Spleen (tissue), 7 donors: ENCODE results near the gene FAM117A.

Experiments
- CTCF ChIP-seq, 11 experiments: fragments of 200-600 bp in 7 of 11; fragments of 450-650 bp in 4 of 11; sonication (generic) in 4 of 11; IDR thresholded peaks in 8 of 11; conservative IDR thresholded peaks in 3 of 11; 1 replicate in 7 of 11; 2 replicates in 4 of 11; pipeline versions ENCODE4 v1.4.0 to v1.8.0; 2016 to 2021; ENCODE audit warnings: antibody characterized with exemption in 11 of 11, inconsistent platforms in 4 of 11, mild to moderate bottlenecking in 1 of 11
- POLR2A ChIP-seq, 3 donors: fragments of 450-650 bp; IDR thresholded peaks; one replicate each; pipeline ENCODE4 v1.5.1; 2017; ENCODE audit warnings: antibody characterized with exemption in 3 of 3, mild to moderate bottlenecking in 1 of 3
- donor health status: DM: no; HTN: no; CAD: no; lungs with moderate emphysema.
- donor health status: DM: no; HTN: no; CAD: no.
- donor health status: DM: no; HTN: no; CAD: no.

GRCh38 chr17:49729069-49729468 is 34.9 kb downstream of the FAM117A start:
- TF ChIP-seq POLR2A (IDR thresholded peaks at IDR 0.05), result no peak
- no peak for TF ChIP-seq CTCF (IDR thresholded peaks at IDR 0.05 in 8 of 11, conservative IDR thresholded peaks at IDR 0.05 in 3 of 11)
